T-helper 2 cell (primary cell): Measurements from ENCODE around the gene THBD.
"Not testable (repeated sequence)": the region's sequence is repeated elsewhere in the genome, so short reads cannot be mapped to it uniquely, and the experiment has no call there.

Experiments
- DNase-seq, 5 experiments: peaks; one replicate each; pipeline versions ENCODE4 v3.0.0 to v3.0.0-alpha.2; 2012 to 2022

THBD gene

DNA sequence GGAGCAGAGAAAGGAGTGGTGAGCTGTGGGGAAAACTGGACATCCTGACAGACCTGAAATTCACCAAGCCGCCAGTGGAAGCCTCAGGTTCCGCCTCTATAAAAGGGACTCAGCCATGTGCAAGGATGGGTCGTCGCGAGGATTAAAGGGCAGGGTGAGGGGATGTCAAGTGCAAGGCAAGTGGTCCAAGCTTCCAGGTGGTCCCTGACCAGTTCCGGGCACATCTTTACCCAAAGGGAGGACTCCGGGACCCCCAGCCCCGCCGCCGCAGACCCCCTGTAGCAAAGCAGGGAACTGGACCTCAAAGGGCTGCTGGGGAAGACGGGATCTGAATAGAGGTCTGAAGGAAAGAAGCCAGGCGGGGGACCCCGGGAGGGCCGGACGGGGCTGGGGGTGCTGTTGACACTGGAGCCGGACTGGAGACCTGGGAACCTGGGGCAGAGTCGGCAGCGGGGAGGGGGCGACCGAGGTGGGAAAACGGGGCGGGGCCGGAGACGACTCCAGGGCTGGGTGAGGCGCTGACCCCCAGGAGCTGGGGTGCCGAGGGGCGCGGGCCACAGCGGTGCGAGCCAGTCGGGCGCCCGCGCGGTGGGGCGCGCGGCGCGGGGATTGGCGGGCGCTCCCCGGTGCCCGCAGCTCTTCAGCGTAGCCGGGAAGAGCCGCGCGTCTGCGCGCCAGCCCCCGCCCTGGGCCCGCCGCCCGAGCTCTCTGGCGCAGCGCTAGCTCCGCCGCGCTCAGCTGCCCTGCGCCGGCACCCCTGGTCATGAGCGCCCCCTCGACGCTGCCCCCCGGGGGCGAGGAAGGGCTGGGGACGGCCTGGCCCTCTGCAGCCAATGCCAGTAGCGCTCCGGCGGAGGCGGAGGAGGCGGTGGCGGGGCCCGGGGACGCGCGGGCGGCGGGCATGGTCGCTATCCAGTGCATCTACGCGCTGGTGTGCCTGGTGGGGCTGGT, 14.5 kb downstream of the THBD start, which contains the start of gene SSTR4:
Gene SSTR4 (plus strand): TSS at position 592 of the 951 bp plus-strand sequence. CDS start 172 bp downstream, at position 764.
- DNase-seq, result no peak

DNA sequence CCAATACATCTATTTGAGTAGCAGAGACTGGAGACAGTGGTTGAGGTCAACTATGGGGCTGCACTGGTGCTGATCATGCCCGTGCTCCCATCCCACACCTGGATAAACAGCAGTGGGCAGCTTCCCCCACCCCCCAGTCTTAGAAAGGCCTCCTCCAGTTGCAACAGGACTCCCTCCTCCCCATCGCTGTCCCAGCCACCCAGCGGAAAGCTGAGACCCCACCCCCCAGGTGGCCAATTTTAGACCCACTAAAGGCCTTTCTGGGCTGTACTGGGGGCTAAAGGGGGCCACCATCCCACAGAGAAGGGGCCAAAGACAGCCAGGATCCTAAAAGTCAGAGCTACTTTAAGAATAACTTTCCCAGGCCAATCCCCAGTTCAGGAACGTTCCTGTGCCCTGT, 15.6 kb downstream of the THBD start:
- no peak for DNase-seq

DNA sequence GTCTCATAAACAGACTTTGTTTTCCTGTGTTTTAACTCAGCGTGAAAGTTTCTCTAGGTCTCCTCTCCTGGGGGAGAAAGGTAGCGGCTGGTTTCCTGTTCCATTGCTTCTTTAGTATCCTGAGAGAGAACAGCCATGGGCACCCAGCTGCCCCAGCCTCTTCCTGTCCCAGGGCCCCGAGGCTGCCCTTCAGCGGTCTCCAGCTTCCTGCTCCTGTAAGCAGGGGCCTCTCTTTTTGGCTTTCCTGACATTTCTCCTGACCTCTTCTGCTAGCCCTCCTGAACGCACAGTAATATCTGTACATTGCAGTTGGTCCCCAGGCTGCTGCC, 16.8 kb downstream of the THBD start:
- no peak for DNase-seq

DNA sequence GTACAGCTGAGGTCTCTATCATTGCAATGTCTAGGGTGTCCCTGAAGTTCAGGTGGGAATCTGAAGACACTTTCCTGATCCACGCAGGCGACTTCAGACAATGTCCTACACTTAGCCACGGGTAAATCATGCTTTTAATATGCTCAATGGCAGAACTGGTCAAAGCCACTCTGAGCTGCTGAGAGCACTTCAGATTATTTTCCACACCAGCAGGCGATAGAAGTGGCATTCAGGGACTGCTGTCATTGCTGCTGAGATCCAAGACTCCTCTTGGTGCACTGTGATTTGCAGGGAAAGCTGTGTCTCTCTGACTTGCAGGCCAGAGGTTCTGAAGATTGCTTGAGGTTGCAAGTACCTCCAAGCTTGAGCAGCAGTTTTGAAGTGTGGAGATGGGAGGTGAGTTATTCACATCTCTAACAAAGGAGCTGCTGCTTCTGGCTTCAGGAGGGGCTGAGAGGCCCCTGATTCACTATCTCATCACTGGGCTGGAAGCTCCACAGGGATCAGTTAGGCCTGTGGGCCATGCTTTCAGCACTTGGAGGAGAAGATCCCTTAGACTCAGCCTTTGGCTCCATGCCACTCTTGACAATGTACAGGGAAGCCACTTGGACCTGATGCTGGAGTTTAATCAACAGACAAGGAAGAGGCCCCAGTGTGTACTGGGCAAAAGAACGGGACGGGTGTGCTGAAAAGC, 17.3 kb downstream of the THBD start:
- no peak for DNase-seq

DNA sequence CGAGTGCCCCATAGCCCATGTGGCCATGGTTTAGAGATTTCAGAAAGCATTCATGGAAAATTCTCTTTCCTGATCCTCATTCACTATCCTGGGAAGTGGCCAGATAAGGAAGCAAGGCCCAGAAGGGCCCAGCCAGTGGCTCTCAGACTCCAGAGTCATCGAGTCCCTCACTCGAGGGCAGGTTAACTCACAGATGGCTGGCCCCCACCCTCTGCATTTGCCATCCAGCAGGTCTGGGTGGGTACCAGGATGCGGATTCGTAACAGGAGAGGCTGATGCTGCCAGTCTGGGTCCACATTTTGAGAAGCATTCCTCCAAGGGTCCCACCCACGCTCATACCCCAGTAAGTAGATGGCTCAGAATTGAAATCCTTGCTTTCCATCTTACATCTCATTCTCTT, 18.1 kb downstream of the THBD start:
- no peak for DNase-seq

DNA sequence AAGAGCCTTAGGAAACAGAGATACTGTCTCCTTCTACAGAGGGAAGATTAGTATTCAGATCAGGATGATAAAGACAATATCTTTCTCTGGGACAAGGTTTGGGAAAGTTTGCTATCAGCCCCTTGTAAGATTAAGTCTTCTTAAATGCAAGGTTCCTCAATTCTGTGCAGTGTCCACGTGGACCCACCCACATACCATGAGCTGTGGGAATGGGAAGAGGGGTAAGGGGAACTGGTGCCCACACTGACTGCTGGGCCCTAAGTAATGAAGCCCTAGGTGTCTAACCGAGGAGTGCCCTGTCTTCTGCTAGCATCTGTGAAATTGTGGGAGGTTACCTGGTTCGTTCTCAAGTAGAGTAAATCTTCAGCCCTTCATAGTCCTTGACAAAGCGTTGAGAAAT, 20.1 kb downstream of the THBD start:
- no peak for DNase-seq

DNA sequence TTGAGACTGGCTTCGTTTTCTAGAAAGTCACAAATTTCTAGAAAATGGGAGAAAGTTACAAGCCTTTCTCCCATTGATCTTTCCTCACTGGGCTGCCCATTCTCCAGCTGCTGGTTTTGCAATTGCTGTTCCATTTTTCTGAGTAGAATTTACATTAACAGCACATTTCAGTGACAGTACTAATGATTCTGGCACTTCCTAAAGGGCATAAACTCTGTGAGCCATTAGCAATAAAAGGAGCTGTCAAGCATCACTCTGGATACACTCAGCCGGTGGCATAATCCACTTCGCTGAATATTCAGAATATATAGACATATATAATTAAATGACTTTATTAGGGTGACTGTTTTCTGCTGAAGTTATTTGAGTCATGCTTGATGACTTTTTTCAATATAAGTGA, 21.1 kb downstream of the THBD start:
- DNase-seq, result no peak

DNA sequence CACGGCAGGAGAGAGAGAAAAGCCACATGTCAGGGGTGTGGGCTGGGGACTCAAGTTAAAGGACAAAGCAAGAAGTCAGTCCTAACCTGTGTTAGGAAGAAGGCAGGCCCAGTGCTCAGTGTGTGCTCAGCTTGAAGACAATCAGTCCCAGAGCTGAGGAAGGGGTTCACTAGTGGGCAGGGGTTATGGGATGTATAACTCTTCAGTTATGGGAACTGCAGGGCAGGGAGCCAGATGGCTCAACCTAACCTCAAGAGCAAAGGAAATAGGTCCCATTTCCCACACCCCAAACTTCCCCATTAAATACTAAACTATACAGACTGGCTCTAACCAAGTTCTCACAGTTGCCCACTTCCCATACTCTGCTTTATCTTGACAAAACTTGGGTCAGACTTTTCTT, 21.8 kb downstream of the THBD start:
- no peak for DNase-seq

DNA sequence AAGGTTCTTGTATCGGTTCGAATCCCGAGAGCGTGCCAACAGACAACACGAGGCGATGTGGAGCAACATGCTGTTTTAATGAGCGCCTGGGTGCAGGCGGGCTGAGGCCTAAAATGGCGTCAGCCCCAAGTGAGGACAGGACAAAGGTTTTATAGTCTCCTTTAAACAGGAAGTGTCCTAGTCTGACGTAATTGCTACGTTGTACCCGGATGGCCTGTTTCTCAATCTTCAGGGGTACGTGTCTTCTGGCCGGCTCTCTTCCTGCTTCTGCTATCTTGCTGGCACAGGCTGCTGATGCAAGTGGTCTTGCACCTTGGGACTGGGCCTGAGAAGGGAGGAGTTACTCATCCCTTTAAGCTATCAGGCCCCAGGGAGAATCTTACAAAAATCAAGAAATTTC, 24.0 kb downstream of the THBD start:
- DNase-seq, result not testable (repeated sequence)

DNA sequence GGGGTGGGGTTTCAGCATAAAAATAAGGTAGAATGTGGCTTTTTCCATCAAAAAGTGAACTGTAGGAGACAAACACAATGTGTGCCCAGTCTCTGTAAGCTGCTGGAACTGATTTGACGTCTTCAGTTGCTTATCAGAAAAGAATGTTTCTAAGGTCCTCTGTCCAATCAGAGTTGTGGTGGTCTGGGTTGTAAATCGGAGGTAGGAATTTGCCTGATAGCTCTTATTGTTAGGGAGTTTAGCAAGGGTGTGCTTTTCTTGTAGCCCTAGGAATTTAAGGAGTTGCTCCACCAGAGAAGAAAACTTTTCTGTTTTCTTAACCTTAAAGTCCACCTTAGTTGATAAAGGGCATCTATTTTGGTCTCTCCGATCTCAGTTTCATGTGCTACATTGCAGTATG, 24.8 kb downstream of the THBD start:
- DNase-seq, result no peak

DNA sequence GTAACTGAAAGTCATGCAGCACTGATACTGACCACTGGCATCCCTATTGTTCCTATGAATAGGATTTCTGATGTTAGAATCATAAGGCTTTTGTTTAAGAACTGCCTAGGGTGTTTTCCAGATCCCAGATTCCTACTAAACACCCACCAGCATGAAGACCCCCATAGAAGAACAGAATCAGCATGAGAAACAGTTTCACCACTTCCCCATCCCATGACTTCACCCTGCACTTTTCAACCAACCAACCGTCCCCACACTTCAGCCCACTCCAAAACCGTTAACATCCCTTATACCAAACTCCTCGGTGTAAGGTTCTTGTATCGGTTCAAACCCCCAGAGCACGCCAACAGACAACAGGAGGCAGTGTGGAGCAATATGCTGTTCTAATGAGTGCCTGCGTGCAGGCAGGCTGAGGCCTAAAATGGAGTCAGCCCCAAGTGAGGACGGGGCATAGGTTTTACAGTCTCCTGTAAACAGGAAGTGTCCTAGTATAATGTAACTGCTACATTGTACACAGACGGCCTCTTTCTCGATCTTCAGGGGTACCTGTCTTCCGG, 25.8 kb downstream of the THBD start:
- no peak for DNase-seq

DNA sequence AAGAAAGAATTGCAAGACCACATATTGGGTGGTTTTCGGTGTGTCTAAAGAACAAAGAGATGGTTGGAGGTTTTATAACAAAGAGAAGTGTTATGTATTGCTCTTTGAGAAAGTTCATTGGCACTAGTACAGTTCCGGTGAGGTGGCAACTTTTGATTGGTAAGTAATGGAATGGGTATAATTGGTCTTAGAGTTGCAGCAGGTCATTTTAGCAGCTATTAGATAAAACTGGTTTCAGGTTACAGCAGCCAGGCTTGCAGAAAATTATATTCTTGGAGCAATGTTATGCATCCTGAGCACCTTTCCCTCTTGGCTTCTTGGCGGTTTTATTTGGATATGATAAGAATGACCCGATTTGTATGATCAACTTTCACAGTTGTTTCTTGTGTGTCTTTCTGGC, 26.6 kb downstream of the THBD start:
- DNase-seq, result no peak

DNA sequence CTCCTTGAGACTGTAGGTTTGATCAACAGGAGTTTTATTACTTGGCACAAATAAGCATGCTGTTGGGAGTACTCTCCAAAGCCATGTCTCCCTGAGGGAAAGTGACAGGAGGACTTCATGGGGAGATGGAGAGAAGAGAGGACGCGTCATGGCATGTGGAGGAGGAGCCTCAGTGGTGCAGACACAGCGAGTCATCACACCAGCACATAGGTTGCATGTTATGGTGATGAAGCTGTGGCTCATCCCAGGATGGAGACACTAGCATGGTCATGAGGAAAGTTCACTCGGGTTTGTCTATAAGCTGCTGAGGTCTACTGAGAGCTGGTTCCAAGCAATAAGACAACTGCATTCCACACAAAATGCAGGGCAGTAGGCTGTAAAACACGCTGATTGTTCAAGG, 27.5 kb downstream of the THBD start:
- no peak for DNase-seq

DNA sequence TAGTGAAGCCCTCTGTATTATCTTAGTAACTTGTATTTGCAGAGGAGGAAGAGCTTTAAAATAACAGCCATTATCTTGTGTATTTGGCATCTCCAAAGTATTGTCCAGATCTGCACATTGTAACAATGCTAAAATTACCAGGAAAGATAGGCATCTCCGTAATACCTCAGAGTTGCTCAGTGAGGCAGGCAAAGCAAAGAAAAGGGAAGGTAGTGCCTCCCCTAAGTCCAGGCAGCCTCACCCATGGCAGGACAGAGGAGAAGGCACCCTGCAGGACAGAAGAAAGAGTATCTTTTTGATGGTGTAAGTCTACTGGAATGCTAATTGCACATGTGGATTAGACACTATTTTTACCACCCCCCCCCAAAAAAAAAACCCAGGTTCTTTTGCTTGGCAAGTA, 27.9 kb downstream of the THBD start:
- DNase-seq, result no peak

DNA sequence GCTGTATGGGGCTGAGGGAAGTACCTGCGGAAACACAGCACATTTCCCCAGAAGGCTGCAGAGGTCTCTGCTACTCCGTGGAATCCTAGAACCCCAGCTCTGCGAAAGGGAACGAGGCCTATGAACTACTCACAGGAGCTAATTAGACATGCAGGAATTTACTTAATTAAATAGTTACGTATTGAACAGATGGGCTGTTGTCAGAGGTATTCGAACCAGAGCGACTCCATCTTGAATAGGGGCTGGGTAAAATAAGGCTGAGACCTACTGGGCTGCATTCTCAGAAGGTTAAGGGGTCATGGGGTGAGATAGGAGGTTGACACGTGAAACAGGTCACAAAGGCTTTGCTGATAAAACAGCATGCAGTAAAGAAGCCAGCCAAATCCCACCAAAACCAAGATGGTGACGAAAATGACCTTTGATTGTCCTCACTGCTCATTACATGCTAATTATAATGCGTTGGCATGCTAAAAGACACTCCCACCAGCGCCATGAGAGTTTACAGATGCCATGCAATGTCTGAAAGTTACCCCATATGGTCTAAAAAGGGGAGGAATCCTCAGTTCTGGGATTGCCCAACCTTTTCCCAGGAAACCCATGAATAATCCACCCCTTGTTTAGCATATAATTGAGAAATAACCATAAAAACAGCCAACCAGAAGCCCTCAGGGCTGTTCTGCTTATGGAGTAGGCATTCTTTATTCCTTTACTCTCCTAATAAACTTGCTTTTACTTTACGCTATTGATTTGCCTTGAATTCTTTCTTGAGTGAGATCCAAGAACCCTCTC, 29.0 kb downstream of the THBD start:
- DNase-seq, result no peak

DNA sequence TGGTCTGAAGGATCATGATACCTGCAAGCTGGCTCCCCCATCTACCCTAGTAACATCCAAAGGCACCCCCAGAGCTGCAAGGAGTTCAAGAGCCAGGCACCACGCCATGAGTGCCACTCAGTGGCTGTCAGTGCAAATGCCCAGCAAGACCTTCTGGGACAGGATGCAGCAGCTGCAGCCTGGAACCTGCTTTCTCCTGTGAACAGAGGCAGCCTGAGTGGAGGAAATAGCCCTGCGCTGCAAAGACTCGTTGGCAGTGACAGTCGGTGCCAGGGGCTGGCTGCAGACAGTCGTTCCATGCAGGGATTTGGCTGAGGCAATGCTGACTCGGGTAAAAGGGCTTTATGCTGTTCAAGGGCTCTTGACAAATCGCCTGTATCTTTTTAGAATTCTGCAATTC, 30.1 kb downstream of the THBD start:
- DNase-seq, result no peak

DNA sequence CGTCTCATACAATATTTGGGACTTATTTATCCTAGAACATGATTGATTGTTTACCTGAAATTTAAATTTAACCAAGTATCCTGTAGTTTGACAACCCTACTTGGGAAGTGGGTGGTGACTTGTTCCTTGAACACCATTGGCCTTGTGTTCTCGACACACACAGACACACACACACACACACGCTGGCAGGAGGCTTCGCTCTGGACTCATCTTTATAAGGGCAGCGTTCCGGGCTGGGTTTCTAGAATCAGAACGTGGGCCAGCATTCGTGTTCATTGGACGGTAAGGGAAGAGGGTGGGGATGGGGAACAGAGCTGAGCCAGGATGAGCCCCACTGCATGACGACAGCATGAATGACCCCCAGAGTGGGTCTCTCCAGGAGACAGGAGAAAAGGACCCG, 30.5 kb downstream of the THBD start:
- DNase-seq, result no peak

DNA sequence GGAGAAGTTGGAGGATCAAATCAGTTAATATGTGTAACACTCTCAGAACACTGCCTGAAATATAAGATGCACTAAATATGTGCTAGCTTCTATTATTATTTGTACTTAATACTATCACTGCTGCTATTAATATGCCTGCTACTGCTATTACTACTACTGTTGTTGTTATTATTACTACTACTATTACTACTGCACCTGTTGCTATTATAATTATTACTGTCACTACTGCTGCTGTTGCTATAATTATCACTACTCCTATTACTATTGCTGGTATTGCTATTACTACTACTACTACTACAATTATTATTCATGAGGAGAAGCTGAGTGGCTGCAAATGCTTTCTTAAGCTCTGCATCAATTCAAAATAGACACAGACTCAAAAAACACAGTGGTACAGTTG, 31.0 kb downstream of the THBD start:
- no peak for DNase-seq

DNA sequence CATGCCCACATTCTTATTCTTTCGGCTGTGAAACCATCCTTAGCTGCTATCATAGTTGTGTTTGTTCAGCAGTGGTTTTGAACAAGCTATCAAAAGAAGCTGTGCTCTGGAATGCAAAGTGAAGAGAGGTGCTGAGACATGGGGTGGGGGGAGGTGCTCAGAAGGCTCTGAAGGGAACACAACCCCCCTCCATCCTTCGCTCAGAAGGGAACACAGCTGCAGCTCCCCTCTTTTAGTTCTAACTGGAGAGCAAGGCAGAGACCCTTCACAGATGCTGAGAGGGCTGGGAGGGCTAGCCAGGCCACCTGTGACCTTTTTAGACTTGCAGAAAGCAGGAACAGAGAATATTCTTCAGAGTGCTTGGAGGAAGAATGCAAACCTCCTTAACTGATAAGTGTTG, 32.0 kb downstream of the THBD start:
- DNase-seq, result no peak

DNA sequence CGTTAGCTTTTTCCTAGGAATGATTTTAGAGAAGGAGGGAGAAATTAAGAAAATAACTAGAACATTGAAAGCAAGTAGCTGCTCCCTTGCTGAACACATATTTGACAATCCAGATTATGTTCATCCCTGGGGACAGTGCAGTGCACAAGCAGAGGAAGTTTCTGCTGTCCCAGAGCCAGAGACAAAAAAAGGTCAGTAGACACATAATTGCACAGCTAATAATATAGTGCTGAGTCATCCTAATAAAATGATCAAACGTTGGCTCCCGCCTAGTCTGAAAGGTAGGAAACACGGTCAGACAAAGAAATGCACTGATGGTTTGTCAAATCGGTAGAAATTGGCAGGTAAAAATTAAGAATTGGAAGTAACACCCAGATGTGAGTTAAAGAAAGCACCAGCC, 36.0 kb downstream of the THBD start:
- no peak for DNase-seq

DNA sequence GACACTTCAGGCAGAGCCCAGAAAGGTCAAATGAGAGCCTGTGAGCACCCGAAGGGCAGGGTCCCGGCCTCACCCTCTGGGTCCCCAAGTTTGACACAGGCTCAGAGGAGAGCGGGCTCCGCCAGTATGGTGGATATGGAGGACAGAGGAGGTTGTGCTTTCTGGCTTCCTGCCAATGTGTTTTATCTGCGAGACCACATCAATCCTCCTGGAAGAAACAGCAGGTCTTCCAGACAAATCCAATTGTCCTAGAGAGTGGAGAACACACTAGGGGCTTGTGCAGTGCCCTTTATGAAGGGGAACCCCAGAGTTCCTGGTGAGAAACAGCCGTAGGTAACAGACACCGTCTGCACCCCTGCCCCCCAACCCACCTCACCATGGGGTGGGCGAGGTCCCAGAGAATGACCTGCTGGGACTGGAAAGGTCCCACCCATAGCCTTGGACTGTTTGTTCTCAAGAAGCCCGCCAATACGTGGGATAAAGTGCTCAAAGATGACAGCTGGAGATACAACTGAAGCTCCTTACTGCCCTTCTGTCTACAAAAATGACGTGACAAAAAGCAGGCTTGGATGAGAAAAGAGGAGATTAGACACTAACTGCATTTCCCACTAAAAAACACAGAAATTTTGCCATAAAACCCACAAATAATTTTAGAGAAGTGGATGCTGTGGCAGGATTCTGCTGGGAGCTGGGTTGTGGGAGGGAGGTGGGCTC, 38.3 kb downstream of the THBD start:
- DNase-seq, result no peak

DNA sequence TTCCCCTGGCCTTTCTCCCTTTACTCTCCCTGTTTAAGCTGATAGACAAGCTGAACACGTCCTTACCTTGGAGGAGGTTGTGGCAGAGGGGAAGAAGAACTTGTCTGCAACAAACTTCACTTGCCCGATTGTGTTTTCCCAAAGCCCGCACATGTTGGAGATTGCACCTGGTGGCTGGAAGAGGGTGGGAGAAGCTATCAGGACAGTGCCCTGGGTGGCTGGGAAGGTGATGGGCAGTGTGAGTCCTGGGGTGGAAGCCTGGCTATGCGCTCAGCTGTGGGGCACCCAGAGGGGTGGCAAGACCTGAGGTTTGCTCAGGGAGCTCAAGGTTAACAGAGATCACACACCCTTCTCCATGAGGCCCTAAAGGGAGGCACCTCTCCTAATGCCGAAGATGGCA, 39.4 kb downstream of the THBD start:
- no peak for DNase-seq

DNA sequence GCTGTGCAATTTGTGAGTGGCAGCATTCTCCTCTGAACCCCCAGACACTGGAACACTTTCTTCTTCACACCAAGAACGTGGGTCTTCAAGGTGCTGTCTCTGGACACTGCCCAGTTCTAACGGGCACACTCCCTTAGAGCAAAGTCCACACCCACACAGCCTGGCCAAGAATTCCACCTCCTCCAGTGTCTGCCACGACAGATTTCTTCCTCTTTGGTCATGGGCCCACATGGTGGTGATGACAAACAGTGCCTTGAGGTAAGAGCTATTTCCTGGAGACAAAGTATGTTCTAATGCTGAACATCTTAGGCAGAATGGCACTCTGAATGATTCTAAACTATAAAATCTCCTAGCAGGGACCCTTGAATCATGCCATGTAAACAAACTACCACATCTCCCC, 39.8 kb downstream of the THBD start:
- DNase-seq, result no peak
